ENCODE measurements around the gene TBL1X. TPM values are rescaled to one million over a fixed set of nuclear protein-coding genes. Genes with fewer than 3 reads are reported as not detected.
A peak's percentile ranks its signal among the peaks of the same experiment; 100 is the strongest.

TBL1X gene
- total and polyA plus RNA-seq, 2 of the 13 experiments (the other 11 are each of a cell fraction or from before 2014, with no cell fraction given) = 17.6 to 19.9 TPM

DNA sequence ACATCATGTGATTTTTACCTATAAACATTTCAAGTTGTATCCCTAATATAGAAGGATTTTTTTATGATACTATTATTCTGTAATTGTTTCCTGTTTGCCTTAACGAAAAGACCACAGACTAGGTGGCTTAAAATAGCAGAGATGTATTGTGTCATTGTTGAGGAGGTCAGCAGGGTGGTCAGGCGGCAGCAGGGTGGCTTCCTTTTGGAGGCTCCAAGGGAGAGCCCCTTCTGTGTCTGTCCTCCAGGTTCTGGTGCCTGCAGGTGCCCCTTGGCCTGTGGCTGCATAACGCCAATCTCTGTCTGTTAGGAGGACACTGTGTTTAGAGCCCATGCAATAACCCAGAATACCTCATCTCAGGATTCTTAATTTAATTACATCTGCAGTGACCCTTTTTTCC, 118.1 kb downstream of the TBL1X start:
- ChIA-PET CTCF (ENCODE audit: low intra/inter-chr PET ratio, low total read pairs) (no interaction called here), POLR2A (no interaction called here)
- WGBS (ENCODE audit: low lambda C conversion rate) = 95% methylated on average over 2 of the region's 3 CpGs
- FAIRE-seq (no peak), DNase-seq (ENCODE audit: low spot score) (no peak), ATAC-seq (no peak)
- no peak overlapping the region for H3K4me3 ChIP-seq (replicated peaks in 1 of 3; ENCODE audit: insufficient read depth in 1 of 3, low read depth in 2 of 3, low read length in 3 of 3)
- no peak overlapping the region for H3K4me2 ChIP-seq (ENCODE audit: low read depth, low read length)
- H3K9ac ChIP-seq (ENCODE audit: insufficient read depth, low read depth, low read length) = no peak overlapping the region
- H3K27ac ChIP-seq (ENCODE audit: extremely low read length, insufficient read depth, low read length) = no peak overlapping the region
- BruUV-seq (replicated peaks) = TSS peak; percentile 10
- no peaks in the 10 kb centered on the region for H3K27me3 ChIP-seq (ENCODE audit: control insufficient read depth in 1 of 2, insufficient read depth in 2 of 2, low read length in 2 of 2)
- H2AFZ ChIP-seq (ENCODE audit: low read length) = no peak overlapping the region
- no peaks in the 10 kb centered on the region; a peak in 2 of 5 replicates for H3K36me3 ChIP-seq (replicated peaks in 1 of 2; ENCODE audit: control insufficient read depth in 1 of 2, insufficient read depth in 2 of 2, low read length in 2 of 2)
- no peaks in the 10 kb centered on the region for H3K9me3 ChIP-seq (ENCODE audit: low read length)
- in situ Hi-C loops (cut with HindIII; ENCODE audit: extremely low pct_ligation_motif_present, low pct_unique_long_range_greater_than_20kb) = no loop called here
- H3K79me2 ChIP-seq (ENCODE audit: insufficient read depth, low read length) = peaks cover 20% of the 10 kb centered on the region
- intact Hi-C loops (cut with micrococcal nuclease; ENCODE audit: unreplicated experiment) = no loop called here
- H4K20me1 ChIP-seq (ENCODE audit: insufficient read depth, low read length) = peaks cover 16% of the 10 kb centered on the region
- H3K4me1 ChIP-seq (ENCODE audit: insufficient read depth, low read length) = no peaks in the 10 kb centered on the region
- TF ChIP-seq REST (IDR thresholded peaks at IDR 0.05; ENCODE audit: borderline replicate concordance in 1 of 2, low read depth in 1 of 2, low read length in 2 of 2) (no peak), SP5 (CRISPR knock-in tag; IDR thresholded peaks at IDR 0.05; ENCODE audit: borderline replicate concordance, low read depth) (no peak), ONECUT2 (CRISPR knock-in tag; IDR thresholded peaks at IDR 0.05) (no peak), ZFP36L2 (CRISPR knock-in tag; IDR thresholded peaks at IDR 0.05) (no peak), ZBTB4 (CRISPR knock-in tag; IDR thresholded peaks at IDR 0.05; ENCODE audit: borderline replicate concordance) (no peak), ZKSCAN5 (CRISPR knock-in tag; IDR thresholded peaks at IDR 0.05) (no peak), ATM (IDR thresholded peaks at IDR 0.05; ENCODE audit: borderline replicate concordance) (no peak), GLI4 (CRISPR knock-in tag; IDR thresholded peaks at IDR 0.05; ENCODE audit: borderline replicate concordance) (no peak)
- TF ChIP-seq, protein P1, sequence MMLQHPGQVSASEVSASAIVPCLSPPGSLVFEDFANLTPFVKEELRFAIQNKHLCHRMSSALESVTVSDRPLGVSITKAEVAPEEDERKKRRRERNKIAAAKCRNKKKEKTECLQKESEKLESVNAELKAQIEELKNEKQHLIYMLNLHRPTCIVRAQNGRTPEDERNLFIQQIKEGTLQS (CRISPR knock-in tag; IDR thresholded peaks at IDR 0.05) = no peak
